Spleen (tissue), 11 donors: Measurements from ENCODE around the gene ITPRID2. TPM values are rescaled to one million over a fixed set of nuclear protein-coding genes. Genes with fewer than 3 reads are reported as not detected.

Experiments used
- DNase-seq: peaks from one replicate; pipeline ENCODE4 v3.0.0-alpha.2; 2020
- H3K27ac ChIP-seq, 8 donors: fragments of 200-600 bp; sonication (generic) in 7 of 8; 1 replicate in 4 of 8; 2 replicates in 4 of 8; pipeline versions ENCODE4 v1.5.0 to v1.8.0; 2016 to 2021; ENCODE audit warnings: inconsistent platforms in 4 of 8, mild to moderate bottlenecking in 4 of 8, moderate library complexity in 1 of 8
- H3K27me3 ChIP-seq, 7 donors: fragments of 200-600 bp; sonication (generic) in 6 of 7; replicated peaks in 1 of 7; 1 replicate in 4 of 7; 2 replicates in 3 of 7; pipeline versions ENCODE4 v1.5.0 to v1.8.0; 2016 to 2021; ENCODE audit warnings: inconsistent platforms in 3 of 7, mild to moderate bottlenecking in 1 of 7
- H3K36me3 ChIP-seq, 6 donors: fragments of 200-600 bp; sonication (generic) in 5 of 6; 1 replicate in 4 of 6; 2 replicates in 2 of 6; pipeline versions ENCODE4 v1.5.0 to v1.8.0; 2016 to 2021; ENCODE audit warnings: inconsistent platforms in 2 of 6
- H3K4me1 ChIP-seq, 6 donors: fragments of 200-600 bp; sonication (generic) in 5 of 6; 1 replicate in 3 of 6; 2 replicates in 3 of 6; pipeline versions ENCODE4 v1.5.0 to v1.8.0; 2016 to 2021; ENCODE audit warnings: inconsistent platforms in 3 of 6
- H3K4me3 ChIP-seq, 8 donors: fragments of 200-600 bp; sonication (generic) in 7 of 8; 1 replicate in 4 of 8; 2 replicates in 4 of 8; pipeline versions ENCODE4 v1.5.0 to v1.8.0; 2016 to 2021; ENCODE audit warnings: inconsistent platforms in 4 of 8, mild to moderate bottlenecking in 4 of 8, moderate library complexity in 2 of 8
- H3K9me3 ChIP-seq, 8 donors: fragments of 200-600 bp; sonication (generic) in 7 of 8; 1 replicate in 4 of 8; 2 replicates in 4 of 8; pipeline versions ENCODE4 v1.5.0 to v1.8.0; 2016 to 2021; ENCODE audit warnings: inconsistent platforms in 4 of 8
- CTCF ChIP-seq, 11 experiments: fragments of 200-600 bp in 7 of 11; fragments of 450-650 bp in 4 of 11; sonication (generic) in 4 of 11; IDR thresholded peaks in 8 of 11; conservative IDR thresholded peaks in 3 of 11; 1 replicate in 7 of 11; 2 replicates in 4 of 11; pipeline versions ENCODE4 v1.4.0 to v1.8.0; 2016 to 2021; ENCODE audit warnings: antibody characterized with exemption in 11 of 11, inconsistent platforms in 4 of 11, mild to moderate bottlenecking in 1 of 11
- POLR2A ChIP-seq, 3 donors: fragments of 450-650 bp; IDR thresholded peaks; one replicate each; pipeline ENCODE4 v1.5.1; 2017; ENCODE audit warnings: antibody characterized with exemption in 3 of 3, mild to moderate bottlenecking in 1 of 3
- POLR2AphosphoS5 ChIP-seq, 3 donors: sonication (generic); formaldehyde crosslinking; IDR thresholded peaks; one replicate each; pipeline ENCODE4 v1.5.1; 2017; ENCODE audit warnings: antibody characterized with exemption in 3 of 3
- WGBS, 5 donors: extraction: QIAGEN DNeasy Blood & Tissue Kit in 3 of 5; methylation state at CpG; one replicate each; pipeline versions ENCODE4 v1.1.5 to v1.1.7; 2013 to 2018; 5-methylcytosine and 5-hydroxymethylcytosine counted together
- intact Hi-C: fragments of 100-400 bp; cut with DNase I; formaldehyde crosslinking; loops from one replicate; pipeline ENCODE4 v1.15.0; 2023; ENCODE audit warnings: low total_unique reads
- polyA plus RNA-seq, 3 donors: library from polyadenylated mRNA; stranded (reverse); fragments of 200-250 nt; gene quantifications; one replicate each; pipeline ENCODE4 v1.2.1, GENCODE V29; 2013
- total RNA-seq, 7 donors: library from RNA; depleted of rRNA in 3 of 7; stranded (reverse); fragments of >200 nt in 3 of 7; fragmentation: NEBNext Ultra II Directional in 4 of 7; extraction: Animal tissue kit (Norgen Biotek cat#: 25700) in 4 of 7; gene quantifications; one replicate each; pipeline versions ENCODE4 v1.1.0 to v1.2.1, GENCODE V29; 2016 to 2021
- donor health status: healthy with polysubstance abuse.
- donor health status: DM: no; HTN: no; CAD: no; lungs with moderate emphysema.
- donor health status: DM: no; HTN: no; CAD: no.
- donor health status: Bipolar disorder and iron deficiency.
- donor health status: healthy.
- donor health status: DM: no; HTN: no; CAD: no.
- donor health status: DM: yes; HTN: yes; CAD: no.

Gene ITPRID2
- total and polyA plus RNA-seq, 10 donors, result 18.0 to 230 (median 120) TPM

- DNase-seq, result no peak
- Histone ChIP-seq H3K27ac (peak overlapping the region in 4 of 8 donors; percentile 1 to 45 (median 34)), H3K36me3 (no peaks in the 10 kb centered on the region), H3K4me3 (no peak overlapping the region), H3K4me1 (peaks cover 0 to 30% (median 14%) of the 10 kb centered on the region in 6 donors), H3K27me3 (no peaks in the 10 kb centered on the region), H3K9me3 (no peaks in the 10 kb centered on the region)
- intact Hi-C loops, result no loop called here
- TF ChIP-seq POLR2AphosphoS5 (IDR thresholded peaks at IDR 0.05) (no peak), POLR2A (IDR thresholded peaks at IDR 0.05) (no peak)
Observed at GRCh38 chr2:181850936-181851560, 40.5 kb upstream of the ITPRID2 start.

- intact Hi-C loops, result no loop called here
- TF ChIP-seq POLR2A (IDR thresholded peaks at IDR 0.05), result no peak
- no peak for TF ChIP-seq CTCF (IDR thresholded peaks at IDR 0.05 in 8 of 11, conservative IDR thresholded peaks at IDR 0.05 in 3 of 11)
- no peak for TF ChIP-seq POLR2AphosphoS5 (IDR thresholded peaks at IDR 0.05)
- no peak overlapping the region for H3K4me3 ChIP-seq
- no peak for DNase-seq
- peaks cover 0 to 30% (median 14%) of the 10 kb centered on the region in 6 donors for H3K4me1 ChIP-seq
- no peaks in the 10 kb centered on the region for H3K36me3 ChIP-seq
- no peaks in the 10 kb centered on the region for H3K27me3 ChIP-seq
- no peaks in the 10 kb centered on the region for H3K9me3 ChIP-seq
- H3K27ac ChIP-seq, result peak overlapping the region in 1 of 8 donors; percentile 45
Observed at GRCh38 chr2:181851726-181852125, 39.8 kb upstream of the ITPRID2 start.

GRCh38 chr2:181853696-181854095 lies 37.8 kb upstream of the ITPRID2 start:
- Histone ChIP-seq H3K27ac (no peak overlapping the region), H3K36me3 (no peaks in the 10 kb centered on the region), H3K27me3 (no peaks in the 10 kb centered on the region), H3K9me3 (no peaks in the 10 kb centered on the region), H3K4me1 (peaks cover 0 to 30% (median 10%) of the 10 kb centered on the region in 6 donors), H3K4me3 (no peak overlapping the region)
- DNase-seq, result no peak
- TF ChIP-seq POLR2AphosphoS5 (IDR thresholded peaks at IDR 0.05), result no peak
- TF ChIP-seq CTCF (IDR thresholded peaks at IDR 0.05 in 8 of 11, conservative IDR thresholded peaks at IDR 0.05 in 3 of 11), result no peak
- no peak for TF ChIP-seq POLR2A (IDR thresholded peaks at IDR 0.05)
- intact Hi-C loops, result no loop called here

GRCh38 chr2:181857483-181857882 lies 34.0 kb upstream of the ITPRID2 start:
- H3K4me3 ChIP-seq, result no peak overlapping the region
- DNase-seq, result no peak
- H3K36me3 ChIP-seq, result no peaks in the 10 kb centered on the region
- no peak overlapping the region for H3K27ac ChIP-seq
- intact Hi-C loops, result no loop called here
- H3K27me3 ChIP-seq, result no peaks in the 10 kb centered on the region
- no peaks in the 10 kb centered on the region for H3K4me1 ChIP-seq
- 59 to 97% (median 89%) methylated on average over 1 of the region's 1 CpG for WGBS, 5 donors
- TF ChIP-seq POLR2A (IDR thresholded peaks at IDR 0.05) (no peak), POLR2AphosphoS5 (IDR thresholded peaks at IDR 0.05) (no peak), CTCF (IDR thresholded peaks at IDR 0.05 in 8 of 11, conservative IDR thresholded peaks at IDR 0.05 in 3 of 11) (no peak)
- H3K9me3 ChIP-seq, result no peaks in the 10 kb centered on the region

GRCh38 chr2:181858600-181858999 lies 32.9 kb upstream of the ITPRID2 start:
- no peaks in the 10 kb centered on the region for H3K9me3 ChIP-seq
- WGBS, 5 donors, result 74 to 85% (median 79%) methylated on average over 2 of the region's 2 CpGs
- H3K4me3 ChIP-seq, result no peak overlapping the region
- H3K27ac ChIP-seq, result no peak overlapping the region
- H3K27me3 ChIP-seq, result no peaks in the 10 kb centered on the region
- intact Hi-C loops, result no loop called here
- no peak for TF ChIP-seq POLR2AphosphoS5 (IDR thresholded peaks at IDR 0.05)
- DNase-seq, result no peak
- no peaks in the 10 kb centered on the region for H3K36me3 ChIP-seq
- H3K4me1 ChIP-seq, result no peaks in the 10 kb centered on the region
